ENCODE results near the gene FAM161A. TPM values are rescaled to one million over a fixed set of nuclear protein-coding genes. Genes with fewer than 3 reads are reported as not detected.
"Not testable (repeated sequence)": the region's sequence is repeated elsewhere in the genome, so short reads cannot be mapped to it uniquely, and the experiment has no call there.

The FAM161A gene
- total RNA-seq, 3 donors from 2014 or later (not counting 1 experiment from before 2014, with no cell fraction given) = 0.68 to 1.1 (median 0.88) TPM

GRCh38 chr2:61855318-61855613 is 1.4 kb upstream of the FAM161A start:
- TF ChIP-seq CTCF (IDR thresholded peaks at IDR 0.05) = no peak
- DNase-seq (no peak), ATAC-seq (no peak)
- intact Hi-C loops (cut with micrococcal nuclease) = loop anchor here (10.0 kb wide), 1 partner anchor 320 kb away; the partner anchor contains the start of gene XPO1
- no peaks in the 10 kb centered on the region for H3K36me3 ChIP-seq (ENCODE audit: control insufficient read depth, insufficient read depth, low read length)
- Mint-ChIP-seq H3K9me3 (no peaks in the 10 kb centered on the region), H3K36me3 (no peaks in the 10 kb centered on the region), H3K4me1 (peaks cover 18 to 25% of the 10 kb centered on the region in 2 donors), H3K4me3 (peak overlapping the region; percentile 99), H3K27ac (peak overlapping the region; percentile 88 to 89), H3K27me3 (ENCODE audit: low read depth in 2 of 2) (no peaks in the 10 kb centered on the region)
- H3K27me3 ChIP-seq (ENCODE audit: control insufficient read depth, insufficient read depth, low read length) = no peaks in the 10 kb centered on the region
- no peaks in the 10 kb centered on the region for H3K9me3 ChIP-seq (ENCODE audit: control insufficient read depth, insufficient read depth, low read length)
- no peak overlapping the region for H3K27ac ChIP-seq (ENCODE audit: low read length)
- no peak overlapping the region for H3K4me3 ChIP-seq (ENCODE audit: low read length)
- peaks cover 17% of the 10 kb centered on the region for H3K4me1 ChIP-seq (ENCODE audit: control insufficient read depth, insufficient read depth, low read length)
- WGBS (ENCODE audit: insufficient coverage) = 41% methylated on average over 6 of the region's 9 CpGs

- no peaks in the 10 kb centered on the region for H3K27me3 ChIP-seq (ENCODE audit: control insufficient read depth, insufficient read depth, low read length)
- H3K27ac ChIP-seq (ENCODE audit: low read length) = peak overlapping the region; percentile 64
- H3K4me1 ChIP-seq (ENCODE audit: control insufficient read depth, insufficient read depth, low read length) = peaks cover 17% of the 10 kb centered on the region
- peak; percentile 87 to 94 (median 89) for ATAC-seq
- H3K4me3 Mint-ChIP-seq = peak overlapping the region; percentile 99
- no peaks in the 10 kb centered on the region for H3K27me3 Mint-ChIP-seq (ENCODE audit: low read depth in 2 of 2)
- TF ChIP-seq CTCF (IDR thresholded peaks at IDR 0.05) = no peak
- no peaks in the 10 kb centered on the region for H3K36me3 ChIP-seq (ENCODE audit: control insufficient read depth, insufficient read depth, low read length)
- H3K9me3 Mint-ChIP-seq = no peaks in the 10 kb centered on the region
- H3K4me1 Mint-ChIP-seq = peaks cover 18 to 25% of the 10 kb centered on the region in 2 donors
- intact Hi-C loops (cut with micrococcal nuclease) = loop anchor here (1.0 to 10.0 kb wide), 3 partner anchors 34 to 320 kb away; partner anchors contain the start of genes CCT4 and XPO1
- 4% methylated on average over 23 of the region's 23 CpGs for WGBS (ENCODE audit: insufficient coverage)
- H3K9me3 ChIP-seq (ENCODE audit: control insufficient read depth, insufficient read depth, low read length) = no peaks in the 10 kb centered on the region
- DNase-seq = peak; percentile 71 to 97
- no peaks in the 10 kb centered on the region for H3K36me3 Mint-ChIP-seq
- peak overlapping the region; percentile 88 to 89 for H3K27ac Mint-ChIP-seq
- H3K4me3 ChIP-seq (ENCODE audit: low read length) = peak overlapping the region; percentile 80
Observed at GRCh38 chr2:61854564-61855317, 881 bp upstream of the FAM161A start.

- no peak for TF ChIP-seq CTCF (IDR thresholded peaks at IDR 0.05)
- Mint-ChIP-seq H3K36me3 (no peaks in the 10 kb centered on the region), H3K9me3 (no peaks in the 10 kb centered on the region), H3K4me1 (peaks cover 18 to 25% of the 10 kb centered on the region in 2 donors), H3K4me3 (peak overlapping the region; percentile 99), H3K27ac (peak overlapping the region; percentile 88 to 89), H3K27me3 (ENCODE audit: low read depth in 2 of 2) (no peaks in the 10 kb centered on the region)
- peak overlapping the region; percentile 64 for H3K27ac ChIP-seq (ENCODE audit: low read length)
- intact Hi-C loops (cut with micrococcal nuclease) = loop anchor here (10.0 kb wide), 1 partner anchor 318 kb away; the partner anchor contains the start of gene XPO1
- ATAC-seq (peak; percentile 50 to 66 (median 50)), DNase-seq (peak in 1 of 2 donors; percentile 24)
- WGBS (ENCODE audit: insufficient coverage) = 27% methylated on average over 25 of the region's 26 CpGs
- H3K36me3 ChIP-seq (ENCODE audit: control insufficient read depth, insufficient read depth, low read length) = no peaks in the 10 kb centered on the region
- H3K4me3 ChIP-seq (ENCODE audit: low read length) = peak overlapping the region; percentile 80
- no peaks in the 10 kb centered on the region for H3K27me3 ChIP-seq (ENCODE audit: control insufficient read depth, insufficient read depth, low read length)
- no peaks in the 10 kb centered on the region for H3K9me3 ChIP-seq (ENCODE audit: control insufficient read depth, insufficient read depth, low read length)
- peaks cover 17% of the 10 kb centered on the region for H3K4me1 ChIP-seq (ENCODE audit: control insufficient read depth, insufficient read depth, low read length)
Observed at GRCh38 chr2:61853086-61853846, 594 bp downstream of the FAM161A start.

GRCh38 chr2:61851270-61851669 is 2.6 kb downstream of the FAM161A start:
- not testable (repeated sequence) for H3K27ac Mint-ChIP-seq; H3K4me3 Mint-ChIP-seq; DNase-seq; H3K4me3 ChIP-seq (ENCODE audit: low read length); H3K9me3 ChIP-seq (ENCODE audit: control insufficient read depth, insufficient read depth, low read length); H3K36me3 Mint-ChIP-seq; H3K27me3 Mint-ChIP-seq (ENCODE audit: low read depth in 2 of 2); H3K9me3 Mint-ChIP-seq; H3K27ac ChIP-seq (ENCODE audit: low read length); ATAC-seq; H3K27me3 ChIP-seq (ENCODE audit: control insufficient read depth, insufficient read depth, low read length); H3K36me3 ChIP-seq (ENCODE audit: control insufficient read depth, insufficient read depth, low read length)
- 97% methylated on average over 10 of the region's 10 CpGs for WGBS (ENCODE audit: insufficient coverage)
- H3K4me1 Mint-ChIP-seq = peaks cover 18 to 25% of the 10 kb centered on the region in 2 donors
- peaks cover 17% of the 10 kb centered on the region for H3K4me1 ChIP-seq (ENCODE audit: control insufficient read depth, insufficient read depth, low read length)
- intact Hi-C loops (cut with micrococcal nuclease) = loop anchor here (10.0 kb wide), 1 partner anchor 316 kb away; the partner anchor contains the start of gene XPO1

Data from natural killer cell (primary cell).